ENCODE results near the gene HELB.
A peak's percentile ranks its signal among the peaks of the same experiment; 100 is the strongest.

The HELB gene

DNA sequence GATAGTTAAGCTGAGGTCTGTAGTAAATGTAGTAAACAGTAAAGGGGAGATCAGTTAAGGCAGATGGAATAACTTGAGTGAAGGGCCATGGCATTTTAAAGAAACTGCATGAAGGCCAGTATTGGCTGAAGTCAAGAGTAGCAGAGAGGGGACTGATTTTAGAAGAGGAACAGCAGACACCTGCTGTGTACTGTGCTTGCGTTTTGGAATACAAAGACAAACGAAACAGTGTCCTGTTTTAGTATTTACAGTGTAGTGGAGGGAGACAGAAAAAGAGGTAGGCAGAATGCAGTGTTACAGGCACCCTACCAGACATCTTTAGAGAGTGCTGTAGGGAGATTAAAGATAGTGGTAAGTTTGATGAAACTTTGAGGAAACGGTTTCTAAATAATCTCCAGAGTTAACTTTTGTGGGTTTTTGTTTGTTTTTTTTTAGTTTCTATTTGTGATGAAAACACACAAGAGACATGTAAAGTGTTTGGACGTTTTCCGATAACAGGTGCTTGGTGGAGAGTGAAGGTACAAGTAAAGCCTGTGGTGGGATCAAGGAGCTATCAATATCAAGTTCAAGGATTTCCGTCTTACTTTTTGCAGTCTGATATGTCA, 2.1 kb downstream of the HELB start:
- DNase-seq = no peak

DNA sequence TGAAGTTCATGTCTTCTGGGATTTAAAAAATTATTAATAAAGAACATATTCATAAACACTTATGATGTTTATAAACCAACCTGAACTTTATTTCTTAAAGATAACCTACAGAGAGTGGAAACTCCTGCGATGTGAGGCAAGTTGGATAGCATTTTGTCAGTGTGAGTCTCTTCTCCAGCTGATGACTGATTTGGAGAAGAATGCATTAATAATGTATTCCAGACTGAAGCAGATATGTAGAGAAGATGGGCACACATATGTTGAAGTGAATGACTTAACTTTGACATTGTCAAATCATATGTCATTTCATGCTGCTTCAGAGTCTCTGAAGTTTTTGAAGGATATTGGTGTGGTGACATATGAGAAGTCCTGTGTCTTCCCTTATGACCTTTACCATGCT, 7.3 kb downstream of the HELB start:
- no peak for DNase-seq

DNA sequence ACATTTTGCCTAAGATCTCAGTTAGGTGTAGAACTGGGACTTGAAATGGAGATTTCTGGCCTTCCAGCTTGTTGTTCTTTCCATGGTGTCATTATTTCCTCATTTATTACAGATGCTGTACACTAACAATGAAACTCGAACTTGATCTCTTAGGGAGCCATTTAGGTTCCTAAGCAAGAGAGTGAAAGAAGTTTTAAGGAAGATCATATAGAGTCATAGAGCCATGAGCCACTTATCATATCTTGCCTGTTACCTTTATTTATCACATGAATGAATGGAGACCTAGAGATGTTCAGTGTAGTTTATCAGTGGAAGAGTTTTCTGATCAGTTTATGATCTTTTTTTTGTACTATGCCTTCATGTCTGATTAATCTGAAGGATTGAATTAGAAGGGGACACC, 9.9 kb downstream of the HELB start:
- no peak for DNase-seq

DNA sequence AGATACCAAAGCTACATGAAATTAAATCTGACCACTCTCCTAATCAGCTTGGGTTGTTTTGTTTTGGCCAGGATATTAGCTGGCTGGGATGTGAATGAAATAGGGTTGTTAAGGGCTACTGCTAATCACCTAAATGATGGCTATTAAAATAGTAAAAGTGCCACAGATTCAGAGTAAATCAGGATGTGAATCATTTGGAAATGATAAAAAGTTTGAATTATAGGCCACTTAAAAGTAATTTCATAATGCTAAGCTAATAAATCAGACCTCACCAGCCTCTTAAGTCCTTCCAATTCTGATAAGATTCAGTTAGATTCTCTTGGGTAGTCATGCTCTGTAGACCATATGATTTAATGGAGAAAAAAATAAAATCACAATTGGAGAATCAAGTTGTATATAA, 12.0 kb downstream of the HELB start:
- DNase-seq = no peak

DNA sequence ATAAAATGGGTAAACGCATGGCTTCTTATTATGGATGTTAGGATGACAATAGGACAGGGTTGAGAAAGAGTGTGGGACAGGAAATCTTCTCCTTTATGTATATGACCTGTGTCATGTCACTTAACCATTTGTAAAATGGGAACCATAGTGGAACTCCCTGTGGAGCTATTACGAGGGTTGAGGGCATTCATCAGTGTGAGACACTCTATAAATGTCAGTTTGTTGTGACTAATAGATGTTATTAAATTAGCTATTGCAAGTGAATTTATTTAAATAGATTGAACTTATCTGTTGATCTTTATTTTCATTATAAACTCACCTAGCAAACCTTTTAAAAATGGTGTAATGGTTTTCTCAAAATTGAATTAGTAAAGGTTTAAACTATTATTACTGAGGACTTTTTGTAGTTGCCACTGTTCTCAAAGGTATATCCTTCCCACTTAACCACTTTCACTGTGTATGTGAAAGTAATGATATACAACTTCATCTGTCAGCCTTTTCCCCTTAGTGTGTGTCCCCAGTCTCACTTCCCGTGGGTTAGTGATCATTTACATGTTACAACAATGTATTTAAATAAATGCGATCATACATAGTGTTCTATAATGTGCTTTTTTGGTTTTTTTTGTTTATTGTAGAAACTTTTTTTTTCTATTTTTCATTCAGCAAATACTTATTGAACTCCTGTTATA, 17.1 kb downstream of the HELB start:
- no peak for DNase-seq

DNA sequence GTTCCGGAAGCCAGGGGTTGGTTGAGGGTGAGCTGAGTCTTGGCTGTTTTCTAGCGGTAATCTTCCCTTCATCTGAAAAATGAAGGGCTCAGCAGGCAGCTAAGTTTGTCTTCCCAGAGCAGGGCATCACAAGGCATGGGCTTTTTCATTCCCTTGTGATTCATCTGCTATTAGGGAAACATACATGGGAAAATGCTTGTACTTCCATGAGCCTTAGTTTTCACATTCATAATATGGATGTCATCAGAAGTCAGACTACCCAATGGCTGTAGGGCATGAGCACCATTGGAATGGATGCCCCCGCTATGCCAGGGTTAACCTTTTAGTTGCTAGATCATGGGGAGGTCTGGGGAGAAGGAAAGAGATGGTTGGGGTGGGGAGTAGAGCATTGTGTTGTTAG, 18.7 kb downstream of the HELB start:
- DNase-seq = no peak

DNA sequence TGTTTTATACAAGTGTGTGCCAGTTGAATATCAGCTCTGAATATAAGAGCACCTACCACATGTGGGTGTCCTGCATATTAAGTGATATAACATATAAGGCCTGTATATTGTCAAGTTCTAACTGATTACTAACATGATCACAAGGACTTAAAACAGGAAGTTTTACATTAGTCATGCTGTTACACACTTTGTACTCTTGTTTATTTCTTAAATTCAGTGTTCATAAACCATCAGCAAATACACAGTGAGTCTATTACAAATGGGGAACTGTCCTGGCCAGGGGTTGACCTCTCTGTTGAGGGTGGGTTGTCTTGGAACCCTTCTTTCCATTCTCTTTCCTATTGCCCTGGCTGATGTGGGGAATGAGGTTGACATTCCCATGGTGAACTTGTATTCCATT, 19.1 kb downstream of the HELB start:
- DNase-seq = no peak

DNA sequence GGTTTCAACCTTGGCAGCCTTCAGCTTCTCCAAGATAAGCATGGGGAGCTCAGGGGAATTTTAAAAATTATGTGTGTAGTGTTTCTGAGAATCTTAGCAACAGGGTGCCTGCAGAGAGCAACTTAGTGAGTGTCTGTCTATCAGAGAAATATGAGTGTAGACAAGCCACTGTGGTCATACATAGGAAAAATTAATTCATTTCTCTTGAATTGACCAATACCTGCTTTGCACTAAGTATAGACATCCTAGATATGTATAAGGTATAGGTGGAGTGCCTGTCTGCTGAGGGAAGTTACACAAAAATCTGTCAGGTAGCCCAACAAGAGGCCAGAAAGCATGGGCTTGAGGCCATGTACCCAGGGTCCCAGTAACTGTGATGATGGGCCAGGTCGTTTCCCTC, 20.7 kb downstream of the HELB start:
- DNase-seq = no peak

DNA sequence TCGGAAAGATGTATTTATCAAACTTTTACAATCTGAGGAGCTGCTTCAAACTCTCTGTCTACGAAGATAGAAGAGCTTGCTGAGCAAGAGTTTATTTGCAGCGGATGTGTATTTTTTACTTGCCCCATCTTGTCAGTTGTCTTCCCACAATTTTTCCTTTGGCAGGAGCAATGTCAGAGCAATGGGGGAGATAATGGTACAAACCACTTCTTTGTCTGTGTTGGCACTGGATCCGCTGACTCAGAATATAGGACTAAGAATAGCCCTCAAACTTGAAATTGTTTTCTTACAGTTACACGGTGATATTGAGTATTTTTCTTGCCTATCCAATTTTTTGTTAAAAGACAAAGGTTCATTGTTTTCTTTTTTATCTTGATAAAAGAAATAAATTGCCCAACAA, 27.6 kb downstream of the HELB start:
- DNase-seq = no peak

DNA sequence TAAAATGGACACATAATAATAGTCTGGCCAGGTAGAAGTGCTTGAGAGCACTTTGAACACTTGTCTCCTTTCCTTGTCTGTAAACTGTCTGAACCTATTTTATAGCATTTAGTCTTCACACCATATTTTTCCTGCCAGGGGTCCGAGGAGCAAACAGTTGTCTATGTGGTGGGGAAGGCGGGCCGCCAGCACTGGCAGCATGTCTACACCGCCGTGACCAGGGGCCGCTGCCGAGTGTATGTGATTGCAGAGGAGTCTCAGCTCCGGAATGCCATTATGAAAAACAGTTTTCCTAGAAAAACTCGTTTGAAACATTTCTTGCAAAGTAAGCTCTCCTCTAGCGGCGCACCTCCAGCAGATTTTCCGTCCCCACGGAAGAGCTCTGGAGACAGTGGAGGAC, 28.7 kb downstream of the HELB start:
- no peak for DNase-seq

DNA sequence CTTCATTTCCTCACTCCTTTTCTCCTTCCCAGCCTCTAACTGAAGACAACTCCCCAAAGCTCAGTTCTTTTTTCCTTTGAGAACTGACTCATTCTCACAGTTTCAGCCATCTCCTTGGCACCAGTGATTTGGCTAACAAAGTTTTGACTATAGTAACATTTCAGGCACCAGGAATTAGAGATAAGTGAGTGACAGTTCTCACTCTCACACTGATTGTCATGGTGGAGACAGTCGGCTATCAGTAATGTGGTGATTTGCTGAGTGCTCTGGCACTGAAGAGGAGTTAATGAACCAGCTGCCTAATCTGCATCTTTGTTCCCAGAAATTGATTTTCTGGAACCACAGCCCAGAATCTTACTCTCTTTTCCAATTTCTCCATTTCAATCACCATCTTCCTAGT, 29.5 kb downstream of the HELB start:
- DNase-seq = no peak

DNA sequence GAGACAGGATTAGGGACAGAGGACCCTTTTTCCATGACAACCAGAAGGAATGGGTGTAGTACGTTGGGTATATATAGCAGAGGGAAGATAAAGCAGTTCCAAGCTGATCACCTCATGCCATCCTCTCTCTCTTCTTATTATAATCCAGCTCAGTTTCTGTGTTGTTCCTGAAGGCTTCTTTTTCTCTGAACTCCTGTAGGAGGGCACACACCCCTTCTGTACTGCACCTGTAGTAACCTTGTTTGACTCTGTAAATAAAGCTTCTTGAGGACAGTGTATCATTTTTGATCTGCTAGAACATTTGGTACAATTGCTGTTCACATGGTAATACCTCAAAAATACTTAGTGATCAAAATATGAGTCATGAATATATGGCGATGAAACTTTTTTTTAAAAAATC, 33.5 kb downstream of the HELB start:
- no peak for DNase-seq

DNA sequence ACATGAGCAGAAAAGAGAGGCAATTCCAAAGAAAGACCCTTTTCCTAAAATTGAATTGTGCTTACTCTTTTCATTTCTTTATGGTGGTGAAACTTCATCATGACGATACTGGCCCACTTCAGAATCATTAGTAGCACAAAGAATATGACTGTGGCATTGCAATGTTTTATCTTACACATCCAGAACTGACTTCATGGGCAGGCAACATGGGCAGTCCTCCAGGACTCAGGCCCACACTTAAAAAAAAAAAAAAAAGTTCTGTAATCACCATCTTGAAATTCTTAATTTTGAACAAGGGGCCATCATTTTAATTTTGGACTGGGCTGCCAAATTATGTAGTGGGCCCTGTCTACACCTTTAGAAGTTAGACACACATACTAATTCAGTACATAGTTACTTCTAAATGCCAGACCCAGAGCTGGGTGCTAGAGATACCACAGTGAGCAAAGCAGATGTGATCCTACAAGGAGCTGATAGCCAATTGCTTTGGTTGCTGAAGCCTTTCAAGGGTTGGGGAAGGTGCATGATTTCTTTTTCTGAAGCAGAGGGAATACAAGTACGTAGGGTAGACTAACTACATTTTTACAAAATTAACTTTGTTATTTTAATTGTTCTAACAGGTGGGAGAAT, 35.2 kb downstream of the HELB start:
- no peak for DNase-seq

DNA sequence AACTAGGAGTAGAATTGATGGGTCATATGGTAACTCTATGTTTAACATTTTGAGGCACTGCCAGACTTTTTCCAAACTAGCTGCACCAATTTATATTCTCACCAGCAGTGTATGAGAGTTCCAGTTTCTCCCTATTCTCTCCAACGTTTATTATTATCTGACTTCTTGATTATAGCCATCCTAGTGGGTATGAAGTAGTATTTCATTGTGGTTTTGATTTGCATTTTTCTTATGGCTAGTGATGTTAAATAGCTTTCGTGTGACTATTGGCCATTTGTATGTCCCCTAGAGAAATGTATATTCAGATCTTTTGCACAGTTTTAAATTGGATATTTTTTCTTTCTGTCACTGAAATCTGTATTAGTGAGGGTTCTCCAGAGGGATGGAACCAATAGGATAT, 37.8 kb downstream of the HELB start:
- no peak for DNase-seq

DNA sequence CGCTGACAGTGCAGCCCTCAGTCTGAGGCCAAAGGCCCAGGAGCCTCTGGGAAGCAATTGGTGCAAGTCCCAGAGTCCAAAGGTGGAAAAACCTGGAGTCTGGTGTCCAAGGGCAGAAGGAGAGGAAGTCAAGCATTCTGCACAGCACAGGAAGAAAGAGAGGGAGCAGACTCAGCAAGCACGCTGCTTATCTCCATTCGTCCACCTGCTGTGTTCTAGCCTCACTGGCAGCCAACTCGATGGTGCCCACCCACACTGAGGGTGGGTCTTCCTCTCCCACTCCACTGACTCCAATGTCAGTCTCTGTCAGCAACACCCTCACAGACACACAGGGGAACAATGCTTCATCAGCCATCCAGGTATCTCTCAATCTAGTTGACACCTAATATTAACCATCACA, 38.8 kb downstream of the HELB start:
- DNase-seq = no peak

DNA sequence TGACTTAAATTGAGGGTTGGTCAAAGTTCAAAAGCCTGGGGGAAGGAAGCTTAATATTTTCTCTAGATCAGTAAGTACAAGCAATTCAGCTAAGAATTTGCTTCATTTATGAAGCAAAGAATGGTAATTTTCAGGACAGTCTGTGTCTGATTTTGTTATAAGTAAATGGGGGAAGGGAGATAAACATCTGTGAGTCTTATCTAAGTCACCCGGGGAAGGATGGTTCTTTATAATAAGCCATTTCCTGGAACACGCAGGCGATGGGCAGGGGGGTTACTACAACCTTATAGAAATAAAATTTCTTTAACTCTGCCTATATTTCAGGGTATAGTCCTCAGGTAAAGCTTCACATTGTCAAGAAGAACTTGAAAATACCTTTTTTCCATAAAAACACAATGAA, 42.9 kb downstream of the HELB start:
- DNase-seq = no peak

DNA sequence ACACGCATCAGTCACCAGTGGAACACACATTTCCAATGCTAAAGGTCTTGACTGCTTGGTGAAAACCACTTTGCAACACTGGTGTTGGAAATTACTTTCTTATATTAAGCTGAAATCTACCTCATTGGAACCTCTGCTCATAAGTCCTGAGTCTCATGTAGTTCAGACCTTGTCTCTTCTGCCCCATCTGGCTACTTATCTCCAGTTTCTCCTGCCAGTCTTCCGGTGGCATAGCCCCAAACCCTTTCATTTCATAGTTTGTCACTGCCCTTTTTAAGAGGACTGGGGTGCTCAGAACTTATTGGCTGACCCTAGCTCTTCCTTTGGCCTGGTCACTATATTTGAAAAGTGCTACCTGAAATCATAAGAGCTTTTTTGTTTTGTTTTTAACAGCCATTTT, 43.7 kb downstream of the HELB start:
- DNase-seq = no peak

DNA sequence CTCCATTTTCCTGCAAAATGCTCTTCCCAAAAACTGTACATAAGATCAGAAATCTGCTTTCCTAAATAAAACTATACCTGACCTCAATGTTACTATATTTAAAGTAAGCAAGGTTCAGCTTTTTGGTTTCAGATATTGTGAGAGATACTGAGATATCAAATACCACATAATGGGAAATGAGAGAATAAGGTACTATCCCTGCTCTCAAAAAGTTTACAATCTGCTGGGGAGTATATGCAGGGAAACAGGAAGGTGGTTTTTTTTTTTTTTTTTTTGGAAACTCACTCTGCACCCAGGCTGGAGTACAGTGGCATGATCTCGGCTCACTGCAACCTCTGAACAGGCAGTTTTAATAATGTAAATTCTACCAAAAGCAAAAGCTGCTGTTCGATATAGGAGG, 49.0 kb downstream of the HELB start:
- no peak for DNase-seq

DNA sequence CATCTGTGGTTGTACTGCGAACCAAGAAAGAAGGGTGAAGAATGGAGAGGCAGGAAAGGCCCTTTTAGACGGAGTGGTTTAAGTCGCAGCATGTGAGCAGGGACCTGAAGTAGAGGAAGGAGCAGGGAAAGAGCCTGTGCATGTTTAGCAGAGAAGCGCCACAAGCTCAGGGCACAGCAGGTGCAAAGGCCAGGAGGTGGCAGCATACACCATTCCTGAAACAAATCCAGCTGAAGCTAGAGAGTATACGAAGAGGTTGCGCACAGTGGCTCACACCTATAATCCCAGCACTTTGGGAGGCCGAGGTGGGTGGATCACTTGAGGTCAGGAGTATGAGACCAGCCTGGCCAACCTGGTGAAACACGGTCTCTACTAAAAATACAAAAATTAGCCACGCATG, 49.9 kb downstream of the HELB start:
- DNase-seq = no peak

DNA sequence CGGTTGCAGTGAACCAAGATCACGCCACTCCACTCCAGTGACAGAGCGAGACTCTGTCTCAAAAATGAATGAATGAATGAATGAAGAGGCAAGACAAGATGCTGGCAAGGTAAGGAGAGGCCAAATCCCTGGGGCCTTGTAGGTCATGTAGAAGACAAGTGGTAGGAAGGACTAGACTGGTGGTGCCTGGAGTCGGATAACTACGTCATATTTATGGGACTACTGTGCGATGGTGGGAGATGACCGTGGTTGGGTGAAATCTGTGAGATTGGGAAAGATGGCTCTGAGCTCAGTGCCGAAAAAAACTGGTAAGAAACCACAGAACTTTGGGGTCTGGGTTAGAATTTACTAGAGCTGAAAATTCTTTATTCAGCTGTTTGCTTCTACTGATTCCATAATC, 50.6 kb downstream of the HELB start:
- DNase-seq = no peak

DNA sequence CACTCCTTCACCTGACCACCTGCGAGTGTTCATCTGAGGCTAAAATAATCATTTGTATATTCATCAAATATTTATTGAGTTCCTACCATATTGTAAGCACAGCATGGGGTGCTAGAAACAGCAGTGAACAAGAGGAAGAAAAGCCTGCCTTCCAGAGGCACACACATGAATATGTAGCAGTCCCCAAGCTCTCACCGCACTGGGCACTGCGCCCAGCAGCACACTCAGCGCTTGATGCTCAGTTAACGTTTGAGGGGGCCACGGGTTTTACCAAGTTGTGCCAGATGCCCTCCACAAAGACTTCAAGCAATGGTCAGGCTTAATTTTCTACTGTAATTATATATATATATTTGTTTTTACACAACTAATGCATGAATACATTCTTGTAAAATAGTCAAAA, 52.0 kb downstream of the HELB start:
- DNase-seq = peak; percentile 30

DNA sequence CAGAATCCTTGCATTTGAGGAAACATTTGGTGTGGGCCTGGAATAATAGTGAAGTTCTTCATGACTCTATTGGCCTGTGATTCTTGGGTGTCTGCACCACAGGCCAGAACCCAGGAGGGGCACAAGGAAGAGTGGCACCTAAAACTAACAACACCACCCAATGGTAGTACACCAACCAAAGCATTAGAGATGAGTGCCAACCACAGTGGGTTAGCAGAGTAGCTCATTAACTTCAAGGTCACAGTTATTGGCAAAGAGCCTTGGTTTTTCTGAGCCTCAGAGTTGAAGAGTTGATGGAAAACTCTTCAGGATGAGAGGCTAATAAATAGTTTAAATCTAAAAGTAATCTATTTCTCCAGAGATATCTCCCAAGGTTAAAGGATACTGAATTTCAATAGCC, 57.0 kb downstream of the HELB start:
- no peak for DNase-seq

DNA sequence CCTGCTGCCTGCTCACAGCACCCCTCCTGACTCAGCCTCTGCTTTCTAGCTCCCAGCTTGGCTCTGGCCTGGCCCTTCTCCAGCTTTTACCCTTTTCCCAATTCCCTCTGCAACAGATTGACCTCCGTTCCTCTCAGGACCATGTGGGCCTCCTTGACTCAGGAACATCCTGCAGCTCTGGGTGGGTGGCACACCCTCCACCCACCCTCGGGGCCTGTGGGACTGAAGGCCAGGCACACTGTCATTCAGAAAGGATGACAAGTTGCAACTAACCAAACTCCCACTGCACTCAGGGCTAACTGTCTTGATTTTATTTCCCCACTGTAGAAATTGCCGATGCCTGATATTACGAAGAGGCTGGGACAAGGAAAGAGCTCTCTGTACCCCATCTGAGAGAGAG, 59.4 kb downstream of the HELB start:
- DNase-seq = no peak

DNA sequence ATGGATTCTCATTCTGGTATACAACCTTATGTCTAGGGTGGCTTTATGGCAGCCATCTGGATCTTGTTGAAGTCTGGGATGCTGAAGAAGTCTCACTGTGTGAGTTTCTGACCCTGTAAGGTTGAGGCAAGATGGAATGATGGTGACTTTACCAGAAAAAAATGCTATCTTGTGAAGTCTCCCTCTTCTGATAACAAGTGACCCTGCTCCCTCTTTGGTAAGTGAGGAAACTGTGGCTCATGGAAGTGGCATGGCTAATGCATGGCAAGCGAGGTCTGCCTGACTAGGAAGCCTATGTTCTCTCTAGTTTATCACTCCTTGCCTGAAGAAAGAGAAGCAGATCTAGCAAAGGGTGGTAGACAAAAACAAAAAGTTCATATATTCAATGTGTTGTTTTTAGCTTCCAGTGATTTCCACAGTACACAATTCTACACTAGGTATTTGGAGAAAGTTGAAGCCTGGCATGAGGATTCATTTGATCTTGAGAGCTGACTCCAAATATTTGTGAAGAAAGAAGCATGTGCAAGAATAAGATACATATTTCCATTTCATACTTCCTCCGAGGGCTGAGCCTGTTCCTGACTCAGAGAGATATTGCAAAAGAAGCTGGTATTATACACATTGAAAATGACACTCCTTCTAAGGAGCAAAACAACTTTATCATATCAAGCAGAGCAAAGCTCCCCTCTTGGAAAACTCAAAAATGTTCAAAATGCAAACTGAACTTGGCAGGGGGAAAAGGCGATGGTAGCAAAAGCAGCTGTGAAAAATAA, 63.6 kb downstream of the HELB start:
- no peak for DNase-seq

All from DMS79 (cell line).